Stimulated activated CD8-positive, alpha-beta memory T cell treated with anti-CD3 and anti-CD28 coated beads, Interleukin-7, amount 100 ng/mL, for 4 hours (primary cell): ENCODE results near the gene ERP44.

Experiments
- DNase-seq, 2 donors: peaks; one replicate each; pipeline ENCODE4 v3.0.0-alpha.2; 2020; ENCODE audit warnings: low read depth in 2 of 2

Gene ERP44

DNA sequence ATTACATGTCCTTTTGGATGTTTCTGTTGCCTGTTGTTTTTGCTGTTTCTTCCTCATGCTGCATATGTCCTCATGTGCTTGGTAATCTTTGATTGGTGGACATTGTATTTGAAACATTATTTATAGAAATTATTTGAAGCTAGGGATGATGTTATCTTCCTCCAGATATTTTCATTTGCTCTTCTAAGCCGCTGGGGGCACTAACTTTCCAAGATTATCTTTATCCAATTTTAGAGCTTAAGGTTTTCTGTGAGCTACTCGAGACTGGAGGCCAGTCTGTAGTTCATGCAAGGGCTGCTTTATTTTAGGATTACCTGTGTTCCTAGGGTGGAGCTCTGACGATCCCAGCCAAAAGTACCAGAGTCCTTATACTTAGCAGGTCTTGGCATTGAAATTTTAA lies 151.4 kb downstream of the ERP44 start:
- DNase-seq, result no peak

DNA sequence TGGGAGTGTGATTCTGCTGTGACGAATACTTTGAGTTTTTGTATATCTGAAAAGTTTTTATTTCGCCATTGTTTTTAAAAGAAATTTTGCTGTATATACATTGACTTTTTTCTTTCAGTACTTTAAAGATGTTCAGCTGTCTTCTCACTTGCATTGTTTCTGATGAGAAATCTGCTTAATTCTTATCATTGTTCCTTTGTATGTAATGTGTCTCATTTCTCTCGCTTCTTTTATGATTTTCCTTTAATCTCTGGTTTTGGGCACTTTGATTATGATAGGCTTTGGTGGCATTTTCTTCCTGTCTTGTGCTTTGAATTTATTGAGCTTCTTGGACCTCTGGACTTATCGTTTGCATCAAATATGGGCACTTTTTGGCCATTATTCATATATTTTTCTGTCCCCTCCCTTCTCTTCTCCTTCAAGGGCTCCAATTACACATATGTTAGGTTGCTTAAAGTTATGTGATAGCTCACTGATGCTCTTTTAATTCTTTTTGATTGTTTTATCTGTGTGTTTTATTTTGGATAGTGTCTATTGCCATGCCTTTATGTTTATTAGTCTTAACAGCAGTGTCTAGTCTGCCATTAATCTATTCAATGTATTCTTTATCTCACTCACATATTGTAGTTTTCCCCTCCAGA lies 161.7 kb downstream of the ERP44 start:
- no peak for DNase-seq

GRCh38 chr9:99931155-99931840 lies 167.5 kb downstream of the ERP44 start:
- no peak for DNase-seq

DNA sequence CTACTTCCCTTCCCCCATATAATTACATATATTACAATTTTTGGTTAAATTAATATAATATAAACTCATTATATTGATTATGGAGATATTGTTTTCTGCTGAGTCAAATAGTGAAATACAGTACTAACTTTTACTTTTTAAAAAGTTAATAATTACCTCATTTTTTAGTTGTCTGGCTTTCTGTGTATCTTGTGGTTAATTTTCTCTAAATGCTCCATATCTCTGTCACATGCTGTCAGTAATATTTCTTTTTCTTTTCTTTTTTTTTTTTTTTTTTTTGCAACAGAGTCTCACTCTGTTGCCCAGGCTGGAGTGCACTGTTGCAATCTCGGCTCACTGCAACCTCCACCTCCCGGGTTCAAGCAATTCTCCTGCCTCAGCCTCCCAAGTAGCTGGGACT lies 169.1 kb downstream of the ERP44 start:
- no peak for DNase-seq
